A549 (cell line): ENCODE results near the gene STRBP. TPM values are rescaled to one million over a fixed set of nuclear protein-coding genes. Genes with fewer than 3 reads are reported as not detected.

ENCODE experiments used
- ATAC-seq, 2 experiments: fragments of 200-7000 bp in 1 of 2; fragments of >200 bp in 1 of 2; cut with Nextera tagmentation in 1 of 2; cut with Tn5 transposase in 1 of 2; 3 replicates each; pipeline versions ENCODE4 v1.8.0 to v1.9.1; 2018 to 2020; ENCODE audit warnings: mild to moderate bottlenecking in 1 of 2, moderate library complexity in 1 of 2
- CTCF ChIA-PET: fragments of 300-600 bp; sonication (Branson Sonifier 250); formaldehyde crosslinking; extraction: SDS; loops from one replicate; lab custom pipeline; 2021; ENCODE audit warnings: antibody characterized with exemption, inconsistent platforms; lab: Yijun Ruan, JAX
- POLR2A ChIA-PET: fragments of 350-600 bp; formaldehyde crosslinking; extraction: SDS; loops from one replicate; lab custom pipeline; 2021; ENCODE audit warnings: antibody characterized with exemption, inconsistent platforms; lab: Yijun Ruan, JAX
- DNase-seq, 2 experiments: peaks; one replicate each; pipeline versions ENCODE4 v3.0.0 to v3.0.0-alpha.2; 2011 to 2016; ENCODE audit warnings: low read depth in 1 of 2, low spot score in 1 of 2
- FAIRE-seq: peaks from 2 replicates; lab custom pipeline; 2011; peaks lifted over from hg19 to GRCh38; lab: Jason Lieb, UNC
- H3K27ac ChIP-seq, 2 experiments: fragments of >200 bp; sonication (Bioruptor Twin); formaldehyde crosslinking; 3 replicates each; pipeline ENCODE4 v1.5.1; 2016 to 2017
- H3K4me1 ChIP-seq: fragments of >200 bp; sonication (Bioruptor Twin); formaldehyde crosslinking; 3 replicates; pipeline ENCODE4 v1.6.1; 2016
- H3K4me2 ChIP-seq: fragments of >200 bp; sonication (Bioruptor Twin); formaldehyde crosslinking; 3 replicates; pipeline ENCODE4 v1.6.1; 2016
- H3K4me3 ChIP-seq: fragments of >200 bp; sonication (Bioruptor Twin); formaldehyde crosslinking; 3 replicates; pipeline ENCODE4 v1.5.1; 2016
- H3K9me3 ChIP-seq: fragments of >200 bp; sonication (Bioruptor Twin); formaldehyde crosslinking; 3 replicates; pipeline ENCODE4 v1.6.1; 2016
- ATOH8 ChIP-seq: fragments of 250-450 bp; sonication (Bioruptor Pico); IDR thresholded peaks from 2 replicates; pipeline ENCODE4 v1.5.0; 2020; ENCODE audit warnings: low read depth, mild to moderate bottlenecking, moderate library complexity
- BCL3 ChIP-seq: fragments of >200 bp; sonication (Bioruptor Twin); formaldehyde crosslinking; IDR thresholded peaks from 3 replicates; pipeline ENCODE4 v1.6.1; 2016
- CBX2 ChIP-seq: fragments of 200-600 bp; sonication (generic); IDR thresholded peaks from 2 replicates; pipeline ENCODE4 v1.6.1; 2016; ENCODE audit warnings: low read depth, mild to moderate bottlenecking, borderline replicate concordance
- CHD2 ChIP-seq: fragments of 150-350 bp; IDR thresholded peaks from 2 replicates; pipeline ENCODE4 v1.6.1; 2014; ENCODE audit warnings: low read length; ENCODE audit not compliant: partially characterized antibody
- CHD4 ChIP-seq: fragments of 200-600 bp; sonication (generic); IDR thresholded peaks from 2 replicates; pipeline ENCODE4 v1.6.1; 2016; ENCODE audit warnings: antibody characterized with exemption, mild to moderate bottlenecking, borderline replicate concordance
- ELK1 ChIP-seq: fragments of 150-350 bp; IDR thresholded peaks from 2 replicates; pipeline ENCODE4 v1.6.1; 2014; ENCODE audit warnings: low read depth, mild to moderate bottlenecking, low read length
- EP300 ChIP-seq, 2 experiments: fragments of >200 bp; sonication (Bioruptor Twin); formaldehyde crosslinking; IDR thresholded peaks; 2 replicates in 1 of 2; 3 replicates in 1 of 2; pipeline ENCODE4 v1.6.1; 2016 to 2017
- FOSB ChIP-seq: fragments of 250-450 bp; sonication (Bioruptor Pico); IDR thresholded peaks from 2 replicates; pipeline ENCODE4 v1.5.0; 2020; ENCODE audit warnings: mild to moderate bottlenecking, moderate library complexity
- HEYL ChIP-seq: fragments of 250-450 bp; sonication (Bioruptor Pico); IDR thresholded peaks from 2 replicates; pipeline ENCODE4 v1.8.0; 2021; ENCODE audit warnings: mild to moderate bottlenecking, moderate library complexity
- HMGXB4 ChIP-seq: fragments of 250-450 bp; sonication (Bioruptor Pico); IDR thresholded peaks from 2 replicates; pipeline ENCODE4 v1.5.0; 2021; ENCODE audit warnings: mild to moderate bottlenecking, moderate library complexity, borderline replicate concordance
- HOXB5 ChIP-seq: fragments of 250-450 bp; sonication (Bioruptor Pico); IDR thresholded peaks from 2 replicates; pipeline ENCODE4 v1.5.0; 2020; ENCODE audit warnings: mild to moderate bottlenecking, moderate library complexity
- KDM1A ChIP-seq: fragments of 200-600 bp; sonication (generic); IDR thresholded peaks from 2 replicates; pipeline ENCODE4 v1.6.1; 2016; ENCODE audit warnings: low read depth, mild to moderate bottlenecking
- MAFK ChIP-seq: fragments of 450-650 bp; IDR thresholded peaks from 2 replicates; pipeline ENCODE4 v1.6.1; 2014; ENCODE audit not compliant: partially characterized antibody
- NFE2L2 ChIP-seq: fragments of 150-350 bp; conservative IDR thresholded peaks from 2 replicates; pipeline ENCODE4 v1.6.1; 2014; ENCODE audit warnings: low read length
- NPAS2 ChIP-seq: fragments of 250-450 bp; sonication (Bioruptor Pico); IDR thresholded peaks from 2 replicates; pipeline ENCODE4 v1.8.0; 2022; ENCODE audit warnings: mild to moderate bottlenecking, moderate library complexity, borderline replicate concordance
- NR3C1 ChIP-seq: fragments of >200 bp; sonication (Bioruptor Twin); formaldehyde crosslinking; IDR thresholded peaks from 3 replicates; pipeline ENCODE4 v1.6.1; 2017
- POLR2A ChIP-seq: IDR thresholded peaks from 2 replicates; pipeline ENCODE4 v1.6.1; 2012; ENCODE audit warnings: mild to moderate bottlenecking, low read length
- POLR2AphosphoS2 ChIP-seq: conservative IDR thresholded peaks from 2 replicates; pipeline ENCODE4 v1.6.1; 2012; ENCODE audit warnings: low read length, improper control_type of control experiment, inconsistent platforms
- RAD21 ChIP-seq, 2 experiments: fragments of >200 bp in 1 of 2; sonication (Bioruptor Twin) in 1 of 2; formaldehyde crosslinking in 1 of 2; IDR thresholded peaks in 1 of 2; conservative IDR thresholded peaks in 1 of 2; 2 replicates in 1 of 2; 3 replicates in 1 of 2; pipeline ENCODE4 v1.6.1; 2012 to 2018; ENCODE audit warnings: inconsistent platforms in 1 of 2
- REST ChIP-seq: fragments of 200-600 bp; sonication (generic); IDR thresholded peaks from 2 replicates; pipeline ENCODE4 v1.6.1; 2016; ENCODE audit warnings: antibody characterized with exemption, mild to moderate bottlenecking, moderate library complexity
- USF2 ChIP-seq: fragments of 450-650 bp; IDR thresholded peaks from 2 replicates; pipeline ENCODE4 v1.6.1; 2014; ENCODE audit warnings: antibody characterized with exemption
- ZC3H11A ChIP-seq: fragments of 450-650 bp; IDR thresholded peaks from 2 replicates; pipeline ENCODE4 v1.6.1; 2014; ENCODE audit warnings: antibody characterized with exemption, mild to moderate bottlenecking
- ZFP36 ChIP-seq: fragments of 450-650 bp; IDR thresholded peaks from 2 replicates; pipeline ENCODE4 v1.6.1; 2014; ENCODE audit warnings: borderline replicate concordance; ENCODE audit not compliant: partially characterized antibody
- WGBS: methylation state at CpG from one replicate; pipeline ENCODE4 v1.1.6; 2017; ENCODE audit errors: missing lambda C conversion rate; 5-methylcytosine and 5-hydroxymethylcytosine counted together
- polyA plus RNA-seq, 4 experiments: library from polyadenylated mRNA; depleted of rRNA in 3 of 4; stranded (reverse); fragments of >200 nt; fragmentation: RNase III in 1 of 4; extraction: RNeasy Plus Mini Kit Qiagen cat#74134 plus additional on column Dnase treatment in 1 of 4; gene quantifications; 2 replicates in 3 of 4; 3 replicates in 1 of 4; pipeline ENCODE4 v1.2.3, GENCODE V29; 2011 to 2017

STRBP gene
- polyA plus RNA-seq, 2 of the 4 experiments (the other 2 are of a cell fraction), result 20.4 to 34.0 TPM

GRCh38 chr9:123278361-123278760, 10.0 kb upstream of the STRBP start:
- Histone ChIP-seq H3K9me3 (peaks cover 5% of the 10 kb centered on the region; the same call in 1 of the 3 replicates), H3K27ac (no peak overlapping the region), H3K4me2 (no peak overlapping the region), H3K4me1 (peaks cover 17% of the 10 kb centered on the region), H3K4me3 (no peak overlapping the region)
- no peak for ATAC-seq
- ChIA-PET CTCF (interaction anchor here (0.8 kb wide), 1 partner anchor 124 kb away, joined by 3 read pairs; no protein-coding TSS in a partner anchor), POLR2A (no interaction called here)
- TF ChIP-seq HMGXB4 (no peak), REST (no peak), BCL3 (no peak), NFE2L2 (no peak), ELK1 (no peak), ATOH8 (CRISPR knock-in tag) (no peak), MAFK (no peak), HOXB5 (CRISPR knock-in tag) (no peak), EP300 (IDR thresholded peaks at IDR 0.05) (no peak), FOSB (CRISPR knock-in tag) (no peak), POLR2A (no peak), USF2 (no peak), CHD4 (no peak), NPAS2 (CRISPR knock-in tag) (no peak), ZFP36 (no peak), HEYL (CRISPR knock-in tag) (no peak)
- no peak for DNase-seq
- WGBS, result 33% methylated on average over 3 of the region's 3 CpGs
- no peak for FAIRE-seq

GRCh38 chr9:123276551-123276950, 8.2 kb upstream of the STRBP start:
- Histone ChIP-seq H3K4me2 (no peak overlapping the region), H3K4me3 (no peak overlapping the region), H3K9me3 (peaks cover 5% of the 10 kb centered on the region; the same call in 1 of the 3 replicates), H3K4me1 (peaks cover under 1% of the 10 kb centered on the region; the same call in 1 of the 3 replicates), H3K27ac (no peak overlapping the region)
- ATAC-seq (no peak), DNase-seq (no peak), FAIRE-seq (no peak)
- CTCF ChIA-PET, result no interaction called here
- POLR2A ChIA-PET, result no interaction called here
- TF ChIP-seq POLR2AphosphoS2 (no peak), HMGXB4 (no peak), EP300 (IDR thresholded peaks at IDR 0.05) (no peak), CHD2 (no peak), NPAS2 (CRISPR knock-in tag) (no peak), NR3C1 (no peak), CBX2 (no peak), RAD21 (conservative IDR thresholded peaks at IDR 0.05 in 1 of 2, IDR thresholded peaks at IDR 0.05 in 1 of 2) (no peak), ATOH8 (CRISPR knock-in tag) (no peak), ZC3H11A (no peak), KDM1A (no peak)
- TF ChIP-seq, all 56 proteins: peak for 0
